Keratinocyte (primary cell): Measurements from ENCODE around the gene NT5DC3. TPM values are rescaled to one million over a fixed set of nuclear protein-coding genes. Genes with fewer than 3 reads are reported as not detected.

Experiments used
- DNase-seq: peaks from one replicate; pipeline ENCODE4 v3.0.0-alpha.2; 2011; ENCODE audit warnings: low read depth, missing footprints, low spot score
- FAIRE-seq: peaks from 2 replicates; lab custom pipeline; 2011; peaks lifted over from hg19 to GRCh38; lab: Jason Lieb, UNC
- H2AFZ ChIP-seq: 2 replicates; pipeline ENCODE4 v1.6.0; 2012; ENCODE audit warnings: low read length, control low read depth, inconsistent platforms; ENCODE audit not compliant: control insufficient read depth
- H3K27ac ChIP-seq: 2 replicates; pipeline ENCODE4 v1.5.1; 2011; ENCODE audit warnings: low read length; ENCODE audit not compliant: control insufficient read depth, insufficient read depth
- H3K27me3 ChIP-seq: 3 replicates; pipeline ENCODE4 v1.6.0; 2011; ENCODE audit warnings: low read length; ENCODE audit not compliant: control insufficient read depth, insufficient read depth; ENCODE audit errors: extremely low read depth
- H3K36me3 ChIP-seq, 2 experiments: 2 replicates in 1 of 2; 3 replicates in 1 of 2; pipeline ENCODE4 v1.5.1; 2011; ENCODE audit warnings: low read length in 2 of 2, mild to moderate bottlenecking in 1 of 2; ENCODE audit not compliant: control insufficient read depth in 2 of 2, insufficient read depth in 2 of 2; ENCODE audit errors: extremely low read depth in 1 of 2
- H3K4me1 ChIP-seq: 3 replicates; pipeline ENCODE4 v1.5.1; 2011; ENCODE audit warnings: low read length; ENCODE audit not compliant: control insufficient read depth, insufficient read depth; ENCODE audit errors: extremely low read depth
- H3K4me2 ChIP-seq: 3 replicates; pipeline ENCODE4 v1.6.0; 2011; ENCODE audit warnings: low read depth, low read length; ENCODE audit not compliant: control insufficient read depth, insufficient read depth; ENCODE audit errors: extremely low read depth
- H3K4me3 ChIP-seq, 3 experiments: fragments of 200-600 bp in 1 of 3; sonication (generic) in 1 of 3; 2 replicates in 2 of 3; 3 replicates in 1 of 3; pipeline ENCODE4 v1.5.1; 2011 to 2016; ENCODE audit warnings: low read length in 3 of 3, mild to moderate bottlenecking in 3 of 3, control low read depth in 2 of 3, inconsistent platforms in 1 of 3, low read depth in 1 of 3, mixed read lengths in 1 of 3, mixed run types in 1 of 3, moderate library complexity in 1 of 3; ENCODE audit not compliant: control insufficient read depth in 2 of 3, insufficient read depth in 2 of 3; ENCODE audit errors: extremely low read depth in 1 of 3
- H3K79me2 ChIP-seq: 2 replicates; pipeline ENCODE4 v1.6.0; 2012; ENCODE audit warnings: low read length; ENCODE audit not compliant: control insufficient read depth, insufficient read depth
- H3K9ac ChIP-seq: 3 replicates; pipeline ENCODE4 v1.6.0; 2011; ENCODE audit warnings: low read length; ENCODE audit not compliant: control insufficient read depth, insufficient read depth; ENCODE audit errors: extremely low read depth
- H3K9me1 ChIP-seq: 3 replicates; pipeline ENCODE4 v1.6.0; 2011; ENCODE audit warnings: low read length; ENCODE audit not compliant: control insufficient read depth, insufficient read depth; ENCODE audit errors: extremely low read depth
- H3K9me3 ChIP-seq: 2 replicates; pipeline ENCODE4 v1.5.1; 2012; ENCODE audit warnings: low read depth, low read length; ENCODE audit not compliant: control insufficient read depth
- H4K20me1 ChIP-seq: 3 replicates; pipeline ENCODE4 v1.6.0; 2011; ENCODE audit warnings: low read length; ENCODE audit not compliant: control insufficient read depth, insufficient read depth; ENCODE audit errors: extremely low read depth
- EZH2 ChIP-seq: IDR thresholded peaks from one replicate; pipeline ENCODE4 v1.6.1; 2012; ENCODE audit warnings: inconsistent platforms, mild to moderate bottlenecking, low read length, moderate library complexity
- dilution Hi-C: fragments of 300-500 bp; cut with MboI; formaldehyde crosslinking; loops from one replicate; pipeline ENCODE4 v1.7.0; 2020; ENCODE audit warnings: low sequenced_read_pairs; ENCODE audit not compliant: extremely low pct_ligation_motif_present
- polyA plus RNA-seq, 5 experiments: library from polyadenylated mRNA; depleted of rRNA in 3 of 5; stranded (reverse) in 3 of 5; stranded (forward) in 1 of 5; unstranded in 1 of 5; fragments of >200 nt; gene quantifications; 1 replicate in 1 of 5; 2 replicates in 3 of 5; 3 replicates in 1 of 5; pipeline versions ENCODE4 v1.2.1 to v1.2.3, GENCODE V29; 2011 to 2012; ENCODE audit warnings: missing spikeins in 2 of 5, low read depth in 1 of 5, low replicate concordance in 1 of 5
- TF ChIP-seq, protein P1 (sequence below), 3 experiments: IDR thresholded peaks in 1 of 3; conservative IDR thresholded peaks in 1 of 3; optimal IDR thresholded peaks in 1 of 3; 2 replicates in 2 of 3; 3 replicates in 1 of 3; pipeline versions ENCODE3 to v1.5.1; 2011; ENCODE audit warnings: low read length in 3 of 3, mild to moderate bottlenecking in 3 of 3, moderate library complexity in 2 of 3, control low read depth in 1 of 3, inconsistent platforms in 1 of 3; ENCODE audit not compliant: insufficient read depth in 2 of 3; ENCODE audit errors: extremely low read depth in 1 of 3

Gene NT5DC3
- polyA plus RNA-seq, 1 donor (not counting 4 experiments of a cell fraction or from before 2014, with no cell fraction given), result 12.8 TPM

DNA sequence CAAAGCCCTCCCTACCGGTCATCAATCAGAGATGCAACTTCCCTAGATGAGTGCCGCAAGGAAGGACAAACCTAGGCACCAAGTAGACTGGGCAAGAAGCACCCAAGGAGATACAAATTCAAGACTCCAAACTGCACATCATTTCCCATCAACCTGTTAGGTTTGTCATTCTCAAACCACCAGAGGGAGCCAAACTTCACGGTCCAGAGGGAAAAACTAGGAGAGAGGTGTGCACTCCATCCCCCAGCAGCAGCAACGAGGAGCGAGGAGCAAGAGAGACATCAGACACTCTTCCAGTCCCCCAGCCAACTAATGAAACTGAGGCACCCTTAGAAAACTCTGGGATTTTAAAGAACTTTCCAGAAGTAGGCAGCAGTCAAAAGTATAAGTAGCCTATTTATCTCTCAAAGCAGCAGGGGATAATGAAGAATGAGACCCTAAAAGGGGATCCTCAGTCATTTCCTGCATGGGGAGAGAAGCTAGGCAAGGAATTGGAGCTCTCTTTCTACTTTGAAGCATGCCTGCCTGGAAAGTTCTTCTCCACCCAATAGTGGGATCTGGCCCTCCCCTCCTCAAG, 37.0 kb upstream of the NT5DC3 start:
- H3K9ac ChIP-seq, result no peak overlapping the region
- no peaks in the 10 kb centered on the region for H3K27me3 ChIP-seq
- H3K9me3 ChIP-seq, result no peaks in the 10 kb centered on the region
- FAIRE-seq, result peak; percentile 92
- no peaks in the 10 kb centered on the region for H3K36me3 ChIP-seq
- H3K4me3 ChIP-seq, result no peak overlapping the region
- peak overlapping the region; percentile 20 for H3K4me2 ChIP-seq
- H4K20me1 ChIP-seq, result no peaks in the 10 kb centered on the region
- dilution Hi-C loops, result no loop called here
- TF ChIP-seq, protein P1, sequence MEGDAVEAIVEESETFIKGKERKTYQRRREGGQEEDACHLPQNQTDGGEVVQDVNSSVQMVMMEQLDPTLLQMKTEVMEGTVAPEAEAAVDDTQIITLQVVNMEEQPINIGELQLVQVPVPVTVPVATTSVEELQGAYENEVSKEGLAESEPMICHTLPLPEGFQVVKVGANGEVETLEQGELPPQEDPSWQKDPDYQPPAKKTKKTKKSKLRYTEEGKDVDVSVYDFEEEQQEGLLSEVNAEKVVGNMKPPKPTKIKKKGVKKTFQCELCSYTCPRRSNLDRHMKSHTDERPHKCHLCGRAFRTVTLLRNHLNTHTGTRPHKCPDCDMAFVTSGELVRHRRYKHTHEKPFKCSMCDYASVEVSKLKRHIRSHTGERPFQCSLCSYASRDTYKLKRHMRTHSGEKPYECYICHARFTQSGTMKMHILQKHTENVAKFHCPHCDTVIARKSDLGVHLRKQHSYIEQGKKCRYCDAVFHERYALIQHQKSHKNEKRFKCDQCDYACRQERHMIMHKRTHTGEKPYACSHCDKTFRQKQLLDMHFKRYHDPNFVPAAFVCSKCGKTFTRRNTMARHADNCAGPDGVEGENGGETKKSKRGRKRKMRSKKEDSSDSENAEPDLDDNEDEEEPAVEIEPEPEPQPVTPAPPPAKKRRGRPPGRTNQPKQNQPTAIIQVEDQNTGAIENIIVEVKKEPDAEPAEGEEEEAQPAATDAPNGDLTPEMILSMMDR (optimal IDR thresholded peaks at IDR 0.05 in 1 of 3, IDR thresholded peaks at IDR 0.05 in 1 of 3, conservative IDR thresholded peaks at IDR 0.05 in 1 of 3; ENCODE audit: extremely low read depth in 1 of 3, insufficient read depth in 2 of 3, low read length in 3 of 3), result peak; percentile 67 to 90 (median 89)
- TF ChIP-seq EZH2, result no peak
- H3K27ac ChIP-seq, result no peak overlapping the region
- H3K4me1 ChIP-seq, result peaks cover 28% of the 10 kb centered on the region
- H2AFZ ChIP-seq, result peak overlapping the region; percentile 2
- DNase-seq, result peak; percentile 42
- H3K79me2 ChIP-seq, result no peaks in the 10 kb centered on the region
- no peaks in the 10 kb centered on the region for H3K9me1 ChIP-seq

DNA sequence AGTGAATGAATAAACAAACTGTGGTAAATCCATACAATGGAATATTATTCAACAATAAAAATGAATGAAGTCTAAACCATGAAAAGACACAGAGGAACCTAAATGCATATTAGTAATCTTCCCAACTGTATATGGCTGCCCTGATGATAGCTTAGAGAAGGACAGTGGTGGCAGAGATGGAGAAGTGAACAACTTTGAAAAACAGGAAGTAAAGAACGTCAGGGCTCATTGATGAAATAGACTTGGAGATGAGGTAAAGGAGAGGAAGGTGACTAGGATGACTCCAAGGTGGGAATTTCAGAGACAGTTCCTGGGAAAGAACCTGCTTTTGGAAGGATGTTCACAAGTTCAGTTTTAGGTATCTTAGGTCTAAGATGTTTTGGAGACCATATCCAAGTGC, 36.3 kb upstream of the NT5DC3 start:
- Histone ChIP-seq H3K4me3 (no peak overlapping the region), H3K9me3 (no peaks in the 10 kb centered on the region), H3K9ac (no peak overlapping the region), H3K27ac (no peak overlapping the region), H3K36me3 (no peaks in the 10 kb centered on the region), H2AFZ (no peak overlapping the region), H3K79me2 (no peaks in the 10 kb centered on the region), H4K20me1 (no peaks in the 10 kb centered on the region), H3K4me2 (no peak overlapping the region), H3K27me3 (no peaks in the 10 kb centered on the region), H3K9me1 (no peaks in the 10 kb centered on the region), H3K4me1 (peaks cover 21% of the 10 kb centered on the region)
- no peak for TF ChIP-seq EZH2
- TF ChIP-seq, protein P1 (optimal IDR thresholded peaks at IDR 0.05 in 1 of 3, IDR thresholded peaks at IDR 0.05 in 1 of 3, conservative IDR thresholded peaks at IDR 0.05 in 1 of 3; ENCODE audit: extremely low read depth in 1 of 3, insufficient read depth in 2 of 3, low read length in 3 of 3), result no peak
- DNase-seq (no peak), FAIRE-seq (no peak)
- dilution Hi-C loops, result no loop called here
